HTR-8/SVneo (cell line): ENCODE results near the gene TMEM181.
"Not testable (repeated sequence)": the region's sequence is repeated elsewhere in the genome, so short reads cannot be mapped to it uniquely, and the experiment has no call there.

Experiments
- DNase-seq: peaks from one replicate; pipeline ENCODE4 v3.0.0; 2011; ENCODE audit warnings: low spot score, mixed read lengths; ENCODE audit not compliant: insufficient read length
- FAIRE-seq: peaks from 2 replicates; lab custom pipeline; 2011; peaks lifted over from hg19 to GRCh38; lab: Jason Lieb, UNC

The TMEM181 gene

DNA sequence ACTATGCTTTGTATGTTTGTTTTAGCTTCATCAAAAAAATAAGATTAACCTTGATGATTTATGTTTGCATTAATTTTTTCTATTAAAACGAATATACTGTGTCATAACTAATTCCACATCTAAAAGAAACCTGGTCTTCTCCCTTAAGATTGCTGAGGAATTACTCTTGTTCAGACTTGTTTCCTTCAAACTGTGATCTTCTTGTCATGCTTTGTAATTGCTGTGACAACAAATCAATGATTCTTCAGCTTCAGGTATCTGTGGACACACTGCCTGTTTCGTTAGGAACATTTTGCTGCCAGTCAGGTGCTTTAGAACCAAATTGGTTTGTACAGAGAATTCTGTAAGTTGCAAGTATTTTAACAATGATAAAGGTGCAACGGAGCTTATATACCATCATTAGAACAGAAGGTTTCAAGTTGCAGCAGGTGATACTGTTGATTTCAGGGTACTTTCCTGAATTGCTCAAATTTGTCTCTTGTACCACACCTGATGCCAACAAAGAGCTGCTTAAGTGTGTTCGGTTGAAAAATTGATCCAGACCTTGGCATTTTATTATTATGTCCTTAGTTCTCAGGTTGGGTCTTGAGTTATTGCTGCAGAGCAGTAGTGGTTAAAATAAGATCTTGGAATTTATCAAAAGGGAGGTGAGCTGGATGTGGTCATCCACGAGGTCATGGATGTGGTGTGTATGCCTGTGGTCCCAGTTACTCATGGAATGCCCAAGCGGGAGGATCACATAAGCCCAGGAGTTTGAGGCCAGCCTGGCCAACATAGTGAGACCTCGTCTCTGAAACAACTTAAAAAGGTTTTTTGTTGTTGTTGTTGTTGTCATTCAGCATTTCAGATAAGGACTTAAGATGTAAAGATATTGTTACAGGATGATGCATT is 109.5 kb downstream of the TMEM181 start:
- FAIRE-seq: no peak
- no peak for DNase-seq

DNA sequence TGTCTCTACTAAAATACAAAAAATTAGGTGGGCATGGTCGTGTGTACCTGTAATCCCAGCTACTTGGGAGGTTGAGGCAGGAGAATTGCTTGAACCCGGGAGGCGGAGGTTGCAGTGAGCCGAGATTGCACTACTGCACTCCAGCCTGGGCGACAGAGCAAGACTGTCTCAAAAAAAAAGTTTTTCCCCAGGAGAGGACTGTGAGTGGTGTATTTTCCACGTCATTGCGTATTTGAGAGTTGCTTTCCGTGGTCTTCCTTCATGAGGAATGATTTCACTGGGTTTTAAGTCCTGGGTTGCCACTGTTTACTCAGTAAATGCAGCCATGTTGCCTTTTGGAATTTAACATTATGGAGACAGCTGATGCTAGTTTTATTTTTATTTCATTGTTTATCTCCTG is 112.2 kb downstream of the TMEM181 start:
- not testable (repeated sequence) for FAIRE-seq, DNase-seq

- DNase-seq (no peak), FAIRE-seq (no peak)
Measured at GRCh38 chr6:158672726-158673125, 112.8 kb downstream of the TMEM181 start.

- DNase-seq (no peak), FAIRE-seq (no peak)
Measured at GRCh38 chr6:158674342-158675131, 114.6 kb downstream of the TMEM181 start.

DNA sequence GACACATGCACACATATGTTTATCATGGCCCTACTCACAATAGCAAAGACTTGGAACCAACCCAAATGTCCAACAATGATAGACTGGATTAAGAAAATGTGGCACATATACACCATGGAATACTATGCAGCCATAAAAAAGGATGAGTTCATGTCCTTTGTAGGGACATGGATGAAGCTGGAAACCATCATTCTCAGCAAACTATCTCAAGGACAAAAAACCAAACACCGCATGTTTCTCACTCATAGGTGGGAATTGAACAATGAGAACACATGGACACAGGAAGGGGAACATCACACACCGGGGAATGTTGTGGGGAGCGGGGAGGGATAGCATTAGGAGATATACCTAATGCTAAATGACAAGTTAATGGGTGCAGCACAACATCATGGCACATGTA is 117.2 kb downstream of the TMEM181 start:
- not testable (repeated sequence) for FAIRE-seq, DNase-seq

- DNase-seq (no peak), FAIRE-seq (no peak)
Measured at GRCh38 chr6:158677906-158678578, 118.2 kb downstream of the TMEM181 start.

- no peak for DNase-seq
- FAIRE-seq: no peak
Measured at GRCh38 chr6:158680015-158680414, 120.1 kb downstream of the TMEM181 start.

DNA sequence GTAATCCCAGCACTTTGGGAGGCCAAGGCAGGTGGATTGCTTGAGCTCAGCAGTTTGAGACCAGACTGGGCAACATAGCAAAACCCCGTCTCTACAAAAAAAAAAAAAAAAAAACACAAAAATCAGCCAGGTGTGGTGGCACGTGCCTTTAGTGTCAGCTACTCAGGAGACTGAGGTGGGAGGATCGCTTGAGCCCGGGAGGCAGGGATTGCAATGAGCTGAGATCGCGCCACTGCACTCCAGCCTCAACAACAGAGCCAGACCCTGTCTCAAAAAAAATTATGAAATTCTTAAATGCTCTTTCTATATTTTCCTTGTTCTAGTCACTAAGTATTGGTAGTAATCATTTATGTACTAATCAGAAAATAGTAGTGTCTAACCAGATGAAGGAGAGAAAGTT is 120.6 kb downstream of the TMEM181 start:
- DNase-seq (no peak), FAIRE-seq (no peak)

GRCh38 chr6:158684311-158684710 is 124.4 kb downstream of the TMEM181 start:
- DNase-seq (no peak), FAIRE-seq (no peak)

- FAIRE-seq (no peak), DNase-seq (no peak)
Measured at GRCh38 chr6:158684745-158685324, 124.9 kb downstream of the TMEM181 start.
